Fibroblast of gingiva (primary cell): ENCODE data around the gene TPM2.

ENCODE experiments used
- DNase-seq: peaks from one replicate; pipeline ENCODE4 v3.0.0-alpha.2; 2011; ENCODE audit warnings: low read depth

The TPM2 gene

DNA sequence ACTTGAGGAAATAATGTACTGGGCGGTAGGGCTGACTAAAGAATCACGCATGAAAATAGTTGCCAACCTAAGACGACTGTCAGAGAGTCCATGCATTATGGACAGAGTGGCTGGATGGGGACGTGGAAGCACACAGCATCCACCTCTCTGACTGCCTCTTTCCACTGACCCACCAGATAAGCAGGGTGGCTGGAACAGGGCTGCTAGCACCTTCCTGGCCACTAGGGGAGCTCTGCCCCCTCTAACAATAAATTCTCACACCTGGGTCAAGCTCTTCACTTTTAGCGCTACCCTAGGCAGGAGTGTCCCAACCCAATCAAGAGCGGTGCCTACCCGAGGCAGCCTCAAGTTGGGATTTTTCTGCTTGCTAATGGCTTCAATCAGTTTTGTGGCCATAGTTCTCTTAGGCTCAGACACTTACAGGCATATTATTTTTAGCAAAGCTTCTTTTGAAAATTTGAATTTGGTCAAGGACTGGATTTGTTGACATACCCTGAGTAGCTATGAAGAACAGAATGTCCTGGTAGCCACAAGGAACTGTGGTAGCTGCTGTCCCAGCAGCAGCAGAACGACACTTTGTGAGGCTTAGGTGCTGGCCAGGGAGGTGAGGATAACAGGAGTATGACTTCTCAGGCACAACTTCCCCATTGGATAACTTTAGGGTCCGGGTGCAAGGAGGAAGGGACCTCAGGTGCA lies 6.9 kb upstream of the TPM2 start:
- DNase-seq, result peak; percentile 31

- DNase-seq, result no peak
These were observed 6.2 kb upstream of the TPM2 start for GRCh38 chr9:35695943-35696401.

DNA sequence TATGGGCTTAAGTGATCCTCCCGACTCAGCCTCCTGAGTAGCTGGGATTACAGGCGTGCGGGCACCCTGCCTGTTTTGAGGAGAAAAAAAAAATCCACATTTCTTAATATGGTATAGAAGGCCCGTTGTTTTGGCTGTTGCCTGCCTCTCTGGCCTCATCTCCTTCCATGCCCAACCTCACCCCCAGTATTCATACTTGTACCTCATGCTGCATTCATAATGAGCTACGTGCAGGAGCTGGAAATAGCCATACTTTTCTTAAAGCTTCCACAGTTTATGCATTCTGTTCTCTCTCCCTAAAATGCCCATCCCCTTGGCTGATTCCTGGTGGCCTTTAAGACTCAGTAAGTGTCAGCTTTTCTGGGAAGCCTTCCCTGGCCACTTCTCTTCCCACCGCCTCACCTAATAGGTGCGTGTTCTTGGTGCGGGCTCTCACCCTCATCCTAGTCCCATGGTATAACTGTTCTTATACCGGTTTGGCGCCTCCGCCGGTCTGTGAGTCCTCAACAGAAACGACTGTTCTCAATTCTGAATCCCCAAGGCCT lies 2.1 kb upstream of the TPM2 start:
- DNase-seq, result no peak

GRCh38 chr9:35691334-35691650 lies 1.6 kb upstream of the TPM2 start:
- no peak for DNase-seq

DNA sequence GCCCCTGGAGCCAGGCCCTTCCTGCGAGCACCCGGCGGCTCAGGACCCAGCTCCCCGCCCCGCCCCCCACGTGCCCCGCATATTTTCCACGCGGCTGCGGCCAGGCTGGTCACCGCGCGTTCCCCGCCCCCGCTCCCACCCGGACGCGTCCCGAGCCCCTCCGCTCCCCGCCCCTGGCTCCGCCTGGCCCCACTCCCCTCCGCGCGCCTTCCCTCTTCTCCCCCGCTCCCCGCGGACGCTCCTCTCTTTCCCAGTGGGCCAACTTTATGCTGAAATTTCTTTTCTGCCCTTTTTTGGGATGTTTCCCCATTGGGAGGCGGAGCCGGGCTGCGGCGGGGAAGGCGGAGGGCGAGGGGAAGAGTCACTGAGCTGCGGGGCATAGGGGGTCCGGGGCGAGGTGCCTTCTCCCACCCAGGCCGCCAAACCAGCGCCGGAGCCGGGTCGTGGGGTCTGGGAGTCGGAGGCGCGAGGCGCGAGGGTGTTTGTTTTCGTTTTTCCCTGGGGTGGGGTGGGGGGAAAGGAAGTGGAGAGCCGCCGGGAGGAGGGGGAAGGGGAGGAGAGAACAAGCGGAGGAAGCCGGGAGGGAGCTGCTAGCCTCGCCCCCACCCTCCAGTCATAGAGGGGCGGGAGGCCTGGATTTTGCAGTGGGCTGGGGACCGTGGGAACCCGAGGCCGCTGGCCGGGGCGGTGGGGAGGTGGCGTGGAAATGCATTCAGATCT lies 1.0 kb upstream of the TPM2 start:
- DNase-seq, result peak; percentile 83

DNA sequence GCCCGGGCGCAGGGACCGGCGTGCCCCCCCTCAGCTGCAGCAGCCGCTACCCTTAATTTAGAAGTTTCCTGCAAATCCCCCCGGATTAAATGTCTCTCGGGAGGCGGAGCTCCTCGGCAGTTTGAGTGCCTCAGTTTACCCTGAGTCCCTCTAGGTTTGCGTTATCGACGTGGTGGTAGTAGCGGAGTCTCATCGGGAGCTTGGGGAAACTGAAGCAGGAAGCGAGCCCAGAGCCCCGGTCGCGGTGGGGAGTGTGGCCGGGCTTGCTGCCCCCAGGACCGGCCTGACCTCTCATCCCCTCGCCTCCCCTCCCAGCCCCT lies 529 bp upstream of the TPM2 start:
- no peak for DNase-seq

DNA sequence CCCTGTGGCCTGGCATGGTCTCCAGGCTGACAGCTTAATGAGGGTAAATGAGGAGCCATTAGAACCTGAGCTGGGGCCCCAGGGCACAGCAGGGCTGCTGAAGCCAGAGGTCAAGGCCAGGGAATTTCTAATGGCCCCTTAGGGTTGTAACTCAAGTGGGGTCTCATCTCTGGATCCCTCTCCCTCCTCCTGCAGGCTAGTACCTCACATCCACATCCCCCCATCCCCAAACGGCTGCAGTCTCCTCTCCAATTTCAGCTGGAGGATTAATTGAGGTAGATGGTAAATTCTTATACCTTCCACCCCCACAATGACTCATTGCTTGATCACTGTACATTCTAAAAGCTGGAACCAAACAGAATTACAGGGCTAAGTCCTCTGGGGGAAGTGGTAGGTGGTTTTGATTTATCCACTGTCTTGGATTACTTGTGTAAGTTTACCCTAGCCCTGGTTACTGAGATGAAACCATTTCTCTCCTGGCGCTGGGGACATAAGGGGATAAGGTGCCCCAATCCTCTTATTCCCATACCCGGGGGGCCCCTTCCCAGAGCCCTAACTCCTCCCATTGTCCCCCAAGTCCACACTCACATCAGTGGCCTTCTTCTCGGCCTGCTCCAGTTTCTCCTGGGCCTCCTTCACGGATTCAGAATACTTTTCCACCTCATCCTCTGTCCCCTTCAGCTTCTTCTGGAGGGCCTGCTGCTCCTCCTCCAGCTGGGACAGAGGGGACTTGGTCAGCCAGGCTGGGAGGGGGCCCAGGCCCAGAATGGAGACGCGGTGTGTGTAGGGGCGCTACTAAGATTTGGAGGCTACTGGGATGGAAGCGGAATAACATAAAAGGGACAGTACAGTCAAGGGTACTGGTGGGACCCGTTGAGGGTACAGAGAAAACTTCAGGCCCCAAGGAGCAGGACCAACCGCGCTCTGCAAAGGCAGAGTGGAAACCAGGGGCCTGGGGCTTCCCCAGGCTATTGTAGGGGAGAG lies 875 bp downstream of the TPM2 start:
- DNase-seq, result peak; percentile 74

DNA sequence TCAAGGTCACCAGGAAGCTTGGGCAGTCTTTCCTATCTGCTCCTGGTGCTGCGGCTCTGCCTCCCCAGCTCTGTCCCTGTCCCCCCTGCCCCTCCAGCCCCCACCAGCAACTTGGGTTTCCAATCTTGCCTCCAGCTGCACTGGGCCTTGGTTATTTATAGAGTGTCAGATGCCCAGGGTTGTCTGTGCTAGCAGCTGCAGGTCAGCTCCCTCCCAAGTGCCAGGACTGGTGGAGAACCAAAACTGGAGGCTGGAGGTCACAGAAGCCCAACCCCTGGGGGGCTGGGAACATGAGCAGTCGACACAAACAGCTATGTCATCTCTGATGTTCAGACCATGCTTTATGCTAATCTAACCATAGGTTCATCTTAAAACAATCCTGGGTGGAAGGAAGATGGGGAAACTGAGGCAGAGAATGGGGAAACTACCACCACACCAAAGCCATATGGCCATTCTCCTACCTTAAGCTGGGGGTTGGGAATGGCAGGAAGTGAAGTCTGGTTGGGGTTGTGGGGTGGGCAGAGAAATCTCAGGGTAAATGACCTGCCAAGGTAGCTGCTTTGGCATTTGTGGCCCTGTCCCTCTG lies 1.7 kb downstream of the TPM2 start:
- no peak for DNase-seq

- no peak for DNase-seq
These were observed 2.4 kb downstream of the TPM2 start for GRCh38 chr9:35687306-35687705.

GRCh38 chr9:35686222-35687203 lies 3.2 kb downstream of the TPM2 start:
- peak; percentile 47 for DNase-seq

GRCh38 chr9:35685506-35685905 lies 4.2 kb downstream of the TPM2 start:
- no peak for DNase-seq

GRCh38 chr9:35684921-35685320 lies 4.8 kb downstream of the TPM2 start:
- no peak for DNase-seq

GRCh38 chr9:35683323-35683722 lies 6.4 kb downstream of the TPM2 start:
- DNase-seq, result no peak

DNA sequence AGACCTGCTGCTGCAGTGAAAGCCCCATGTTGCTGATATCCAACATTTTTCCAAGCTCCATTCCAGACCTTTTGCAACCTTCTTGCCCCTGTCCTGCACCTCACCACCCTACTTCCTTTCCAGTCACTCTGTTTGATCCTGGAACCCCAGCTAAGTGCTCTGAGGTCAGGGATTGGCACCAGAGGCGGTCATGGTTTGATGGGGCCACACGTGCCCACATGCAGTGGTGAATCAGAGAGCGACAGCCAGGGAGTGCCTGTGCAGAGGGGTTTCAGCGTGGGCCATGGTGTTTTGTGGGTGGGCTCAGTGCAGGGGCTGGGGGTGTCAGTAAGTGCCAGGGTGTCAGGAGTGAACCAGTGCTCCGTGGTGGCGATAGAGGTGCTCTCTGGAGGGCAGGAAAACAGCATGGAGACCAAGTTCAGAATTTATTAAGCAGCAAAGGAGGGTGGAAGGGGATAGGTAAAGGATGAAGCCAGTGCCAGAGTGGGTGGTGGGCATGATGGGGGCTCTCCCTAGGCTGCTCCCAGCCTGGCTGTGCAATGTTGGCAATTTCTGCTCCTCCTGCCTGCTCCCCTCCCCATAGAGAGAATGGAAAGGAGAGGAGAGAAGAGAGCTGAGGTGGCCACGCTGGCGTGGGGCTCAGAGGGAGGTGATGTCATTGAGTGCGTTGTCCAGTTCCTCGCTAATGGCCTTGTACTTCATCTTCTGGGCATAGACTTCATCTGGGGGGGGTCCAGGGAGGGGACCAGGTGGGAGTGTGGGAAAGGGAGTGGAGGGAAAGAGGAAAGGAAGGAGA lies 7.0 kb downstream of the TPM2 start:
- DNase-seq, result no peak

DNA sequence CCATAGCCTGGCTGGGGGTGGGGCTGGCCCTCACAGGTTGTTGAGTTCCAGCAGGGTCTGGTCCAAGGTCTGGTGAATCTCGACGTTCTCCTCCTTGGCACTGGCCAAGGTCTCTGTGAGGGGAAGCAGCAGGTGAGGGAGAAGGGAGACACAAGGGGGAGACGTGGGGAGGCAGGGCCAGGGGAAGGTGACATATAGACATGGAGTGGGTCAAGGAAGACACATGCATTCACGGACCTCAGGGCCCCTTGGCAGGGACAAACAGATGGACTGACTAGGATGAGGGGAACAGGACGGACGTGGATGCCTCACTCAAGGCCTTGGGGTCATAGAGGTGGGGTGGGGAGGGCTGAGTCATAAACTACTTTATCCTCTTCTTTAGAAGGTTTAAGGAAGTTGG lies 7.7 kb downstream of the TPM2 start:
- DNase-seq, result no peak

DNA sequence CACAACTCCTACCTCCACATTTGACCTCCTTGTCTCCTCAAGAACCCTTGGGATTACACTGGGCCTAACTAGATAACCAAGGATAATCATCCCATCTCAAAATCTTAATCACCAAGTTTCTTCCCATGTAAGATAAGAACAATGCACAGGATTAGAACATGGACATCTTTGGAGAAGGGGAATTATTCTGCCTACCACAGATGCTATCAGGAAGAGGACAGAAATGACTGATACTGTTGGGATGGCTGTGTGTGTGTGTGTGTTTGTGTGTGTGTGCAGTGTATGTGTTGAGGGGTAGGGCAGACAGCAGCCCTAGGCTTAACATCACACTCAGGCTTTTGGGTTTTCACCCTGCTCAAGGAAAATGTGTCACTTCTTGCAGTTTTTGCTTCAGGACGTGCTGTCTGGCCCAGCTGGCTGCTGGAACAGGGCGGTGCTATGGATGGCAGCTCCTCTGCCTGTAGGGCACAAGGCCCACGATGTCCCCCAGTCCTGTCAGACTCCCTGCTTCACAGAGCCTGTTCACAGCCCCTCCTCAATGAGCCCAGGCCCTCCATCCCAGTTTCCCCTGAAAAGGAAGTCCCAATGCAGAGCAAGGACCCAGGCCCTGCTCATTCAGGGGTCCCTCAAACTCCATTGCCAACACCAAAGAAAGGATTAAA lies 8.3 kb downstream of the TPM2 start:
- DNase-seq, result peak; percentile 36

- peak; percentile 72 for DNase-seq
These were observed 9.2 kb downstream of the TPM2 start for GRCh38 chr9:35680331-35681105.

- DNase-seq, result no peak
These were observed 9.9 kb downstream of the TPM2 start for GRCh38 chr9:35679766-35680330.
